Measurements from ENCODE around the gene PAQR5.
"Not testable (repeated sequence)": the region's sequence is repeated elsewhere in the genome, so short reads cannot be mapped to it uniquely, and the experiment has no call there.

The PAQR5 gene

DNA sequence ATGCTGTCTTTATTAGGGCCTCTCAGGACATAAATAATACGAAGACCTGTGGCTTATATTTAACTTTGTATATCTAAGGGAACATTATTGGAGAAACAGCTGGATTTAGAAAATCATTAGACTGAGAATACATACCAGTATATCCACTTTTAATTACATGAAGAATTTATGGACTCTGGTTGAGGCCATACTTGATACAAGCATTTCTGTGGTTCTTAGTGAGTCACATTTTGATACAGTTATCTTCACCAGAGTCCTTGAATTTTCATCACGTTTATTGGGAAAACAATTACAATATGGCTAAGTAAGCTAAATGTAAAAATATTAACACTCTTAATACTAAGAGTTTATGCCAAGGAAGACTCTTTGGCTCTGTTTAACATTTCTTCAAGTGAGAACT, 125.3 kb downstream of the PAQR5 start:
- DNase-seq (ENCODE audit: low read depth in 2 of 2), result no peak

GRCh38 chr15:69424748-69425413, 126.2 kb downstream of the PAQR5 start:
- no peak for DNase-seq (ENCODE audit: low read depth in 2 of 2)

GRCh38 chr15:69433831-69434230, 135.1 kb downstream of the PAQR5 start:
- no peak for DNase-seq (ENCODE audit: low read depth in 2 of 2)

- no peak for DNase-seq (ENCODE audit: low read depth in 2 of 2)
Observed at GRCh38 chr15:69434238-69434637, 135.5 kb downstream of the PAQR5 start.

DNA sequence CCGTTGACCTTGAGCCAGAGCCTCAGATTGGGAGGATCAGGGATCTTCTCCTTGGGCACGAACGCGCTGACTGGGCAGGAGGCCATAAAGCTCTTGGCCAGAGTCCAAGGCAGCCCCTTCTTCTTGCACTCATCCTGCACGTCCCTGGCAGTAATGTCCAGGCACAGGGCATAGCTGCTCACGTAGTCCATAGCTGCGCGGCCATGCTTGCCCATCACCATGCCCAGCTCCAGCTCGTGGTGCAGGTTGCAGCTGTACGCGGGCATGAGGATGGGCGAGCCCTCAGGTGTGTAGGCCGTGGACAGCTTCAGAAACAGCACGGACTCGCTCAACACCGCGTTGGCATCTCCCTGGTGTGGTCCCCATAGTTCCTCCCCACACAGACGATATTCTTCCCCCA, 136.0 kb downstream of the PAQR5 start:
- no peak for DNase-seq (ENCODE audit: low read depth in 2 of 2)

DNA sequence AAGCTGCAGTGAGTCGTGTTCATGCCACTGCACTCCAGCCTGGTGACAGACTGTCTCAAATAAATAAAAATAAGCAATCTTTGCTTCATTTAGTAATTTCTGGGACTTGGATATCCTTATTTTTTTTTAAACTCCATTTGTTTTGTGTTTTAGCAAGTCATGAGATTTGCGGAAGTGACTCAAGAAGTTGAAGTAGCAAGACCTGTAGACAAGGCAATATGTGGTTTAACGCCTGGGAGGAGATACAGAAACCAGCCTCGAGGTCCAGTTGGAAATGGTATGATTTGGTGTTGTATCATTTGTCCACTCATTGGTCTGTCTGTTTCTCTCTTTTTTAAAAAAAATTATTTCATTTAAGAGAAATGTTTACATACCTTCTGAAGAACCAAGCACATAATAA, 137.3 kb downstream of the PAQR5 start:
- DNase-seq (ENCODE audit: low read depth in 2 of 2), result no peak

DNA sequence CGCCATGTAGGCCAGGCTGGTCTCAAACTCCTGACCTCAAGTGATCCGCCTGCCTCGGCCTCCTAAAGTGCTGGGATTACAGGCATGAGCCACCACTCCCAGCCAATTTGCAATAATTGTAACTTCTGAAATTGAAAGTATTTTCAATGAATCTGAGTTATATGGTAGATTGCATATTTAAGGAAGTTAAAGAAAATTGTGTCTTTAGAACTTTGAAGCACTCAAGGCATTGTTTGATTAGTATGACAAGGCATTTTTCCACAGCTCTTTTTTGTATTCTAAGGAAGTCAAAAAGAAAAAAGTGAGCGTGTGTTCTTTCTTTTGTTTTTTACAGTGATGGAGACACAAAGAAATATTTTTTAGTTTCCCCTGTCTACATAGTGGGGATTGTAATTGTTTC, 138.2 kb downstream of the PAQR5 start:
- DNase-seq (ENCODE audit: low read depth in 2 of 2), result no peak

DNA sequence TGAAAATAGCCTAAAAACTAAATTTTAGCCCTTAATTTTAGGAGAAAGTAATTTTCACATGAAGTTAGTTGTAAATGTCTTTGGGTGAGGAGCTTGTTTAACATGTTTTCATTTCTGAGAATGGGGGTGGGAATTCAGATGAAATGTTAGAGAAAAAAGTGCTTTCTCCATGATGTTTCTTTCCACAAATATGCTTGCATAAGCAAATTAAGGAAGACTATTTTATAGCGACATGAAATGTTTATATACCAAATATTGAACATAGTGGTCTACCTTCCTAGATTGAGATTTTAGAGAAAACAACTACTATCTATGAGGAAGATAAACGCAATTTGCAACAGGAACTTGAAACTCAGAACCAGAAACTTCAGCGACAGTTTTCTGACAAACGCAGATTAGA, 140.9 kb downstream of the PAQR5 start:
- DNase-seq (ENCODE audit: low read depth in 2 of 2), result no peak

GRCh38 chr15:69443032-69443611, 144.4 kb downstream of the PAQR5 start:
- no peak for DNase-seq (ENCODE audit: low read depth in 2 of 2)

DNA sequence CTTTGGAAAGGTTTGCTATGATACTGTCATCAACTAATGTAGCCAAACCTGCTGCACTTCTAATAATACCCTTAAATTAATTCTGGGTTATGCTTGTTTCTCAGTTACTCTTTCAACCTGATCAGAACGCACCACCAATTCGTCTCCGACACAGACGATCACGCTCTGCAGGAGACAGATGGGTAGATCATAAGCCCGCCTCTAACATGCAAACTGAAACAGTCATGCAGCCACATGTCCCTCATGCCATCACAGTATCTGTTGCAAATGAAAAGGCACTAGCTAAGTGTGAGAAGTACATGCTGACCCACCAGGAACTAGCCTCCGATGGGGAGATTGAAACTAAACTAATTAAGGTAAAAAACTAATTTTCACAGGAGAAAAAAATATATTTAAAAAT, 146.0 kb downstream of the PAQR5 start:
- no peak for DNase-seq (ENCODE audit: low read depth in 2 of 2)

DNA sequence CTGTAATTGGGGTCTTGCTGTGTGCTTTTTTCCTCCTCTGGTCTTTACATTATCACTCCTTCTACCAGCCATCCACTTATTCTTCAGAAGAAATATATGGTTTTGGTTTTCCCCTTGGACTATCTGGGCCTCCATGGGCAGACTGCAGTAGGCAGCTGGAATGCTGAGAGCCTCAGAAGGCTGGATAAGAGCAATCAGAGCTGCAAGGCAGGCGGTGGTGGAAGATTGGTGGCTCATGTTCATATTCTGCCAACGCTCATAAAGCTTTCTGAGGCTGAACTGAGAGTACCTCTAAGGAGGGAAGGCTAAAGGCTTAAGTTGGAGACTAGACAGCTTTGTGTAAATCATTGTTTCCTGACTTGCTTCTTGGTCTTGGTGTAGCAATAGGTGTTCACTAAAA, 148.2 kb downstream of the PAQR5 start:
- no peak for DNase-seq (ENCODE audit: low read depth in 2 of 2)

DNA sequence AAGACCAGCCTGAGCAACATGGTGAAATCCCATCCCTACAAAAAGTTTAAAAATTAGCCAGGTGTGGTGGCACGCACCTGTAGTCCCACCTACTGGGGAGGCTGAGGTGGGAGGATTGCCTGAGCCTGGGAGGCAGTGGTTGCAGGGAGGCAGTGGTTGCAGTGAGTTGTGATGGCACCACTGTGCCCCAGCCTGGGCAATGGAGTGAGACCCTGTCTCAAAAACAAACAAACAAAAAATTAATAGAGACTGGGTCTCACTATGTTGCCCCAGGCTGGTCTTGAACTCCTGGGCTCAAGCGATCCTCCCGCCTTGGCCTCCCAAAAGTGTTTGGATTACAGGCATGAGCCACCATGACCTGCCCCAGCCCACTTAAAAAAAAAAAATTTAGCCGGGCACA, 151.5 kb downstream of the PAQR5 start:
- DNase-seq (ENCODE audit: low read depth in 2 of 2), result not testable (repeated sequence)

DNA sequence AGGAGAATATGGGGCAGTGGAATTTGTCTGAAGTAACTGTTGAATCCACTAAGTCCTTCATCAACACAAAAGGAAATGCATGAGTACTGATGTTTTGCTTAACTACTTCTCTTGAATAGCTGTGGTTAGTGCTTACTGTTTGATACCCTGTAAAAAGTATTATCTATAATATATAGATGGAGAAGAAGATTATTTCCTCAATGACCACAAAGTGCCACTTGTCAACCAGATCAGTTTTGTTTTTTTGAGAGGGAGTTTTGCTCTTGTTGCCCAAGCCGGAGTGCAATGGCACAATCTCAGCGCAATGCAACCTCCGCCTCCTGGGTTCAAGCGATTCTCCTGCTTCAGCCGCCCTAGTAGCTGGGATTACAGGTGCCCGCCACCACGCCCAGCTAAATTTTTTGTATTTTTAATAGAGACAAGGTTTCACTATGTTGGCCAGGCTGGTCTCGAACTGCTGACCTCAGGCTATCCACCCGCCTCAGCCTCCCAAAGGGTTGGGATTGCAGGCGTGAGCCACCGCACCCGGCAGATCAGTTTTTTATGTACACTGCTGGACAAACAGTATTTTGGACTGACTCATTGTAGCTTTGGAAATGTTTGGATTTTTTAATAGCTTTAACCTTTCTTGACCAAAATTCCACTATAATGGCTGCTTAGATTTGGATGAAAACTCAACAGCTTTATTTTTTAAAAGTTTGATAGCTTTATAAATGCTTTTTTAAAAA, 152.4 kb downstream of the PAQR5 start:
- DNase-seq (ENCODE audit: low read depth in 2 of 2), result no peak

DNA sequence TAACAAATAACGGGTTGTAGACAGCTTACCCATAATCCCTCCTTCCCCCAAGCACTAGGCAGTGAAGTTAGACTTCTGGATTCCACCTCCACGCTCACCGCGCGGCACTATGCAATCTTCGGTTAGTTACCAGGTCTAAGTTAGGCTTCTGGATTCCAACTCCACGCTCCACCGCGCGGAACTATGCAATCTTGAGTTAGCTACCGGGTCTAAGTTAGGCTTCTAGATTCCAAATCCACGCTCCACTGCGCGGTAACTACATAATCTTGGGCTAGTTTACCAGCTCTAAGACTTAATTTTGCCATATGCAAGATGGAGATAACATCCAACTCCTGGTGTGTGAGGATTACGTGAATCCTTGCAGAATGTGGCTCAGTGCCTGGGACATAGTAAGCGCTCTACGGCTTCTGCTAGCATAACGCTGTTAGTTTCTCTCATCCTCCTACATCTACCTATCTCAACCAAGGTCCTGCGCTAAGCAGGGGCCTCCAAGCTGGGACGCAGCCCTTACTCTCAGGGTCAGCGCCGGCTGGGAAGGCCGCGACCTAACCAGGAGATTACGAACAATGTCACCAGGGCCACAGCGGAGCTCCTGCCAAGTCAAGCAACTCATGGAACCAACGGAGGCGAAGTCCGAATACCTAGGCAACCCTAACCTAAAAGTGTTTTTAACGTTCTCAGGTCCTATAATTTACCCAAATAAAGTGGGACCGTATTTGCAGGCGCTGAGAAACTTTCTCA, 153.4 kb downstream of the PAQR5 start:
- no peak for DNase-seq (ENCODE audit: low read depth in 2 of 2)

DNA sequence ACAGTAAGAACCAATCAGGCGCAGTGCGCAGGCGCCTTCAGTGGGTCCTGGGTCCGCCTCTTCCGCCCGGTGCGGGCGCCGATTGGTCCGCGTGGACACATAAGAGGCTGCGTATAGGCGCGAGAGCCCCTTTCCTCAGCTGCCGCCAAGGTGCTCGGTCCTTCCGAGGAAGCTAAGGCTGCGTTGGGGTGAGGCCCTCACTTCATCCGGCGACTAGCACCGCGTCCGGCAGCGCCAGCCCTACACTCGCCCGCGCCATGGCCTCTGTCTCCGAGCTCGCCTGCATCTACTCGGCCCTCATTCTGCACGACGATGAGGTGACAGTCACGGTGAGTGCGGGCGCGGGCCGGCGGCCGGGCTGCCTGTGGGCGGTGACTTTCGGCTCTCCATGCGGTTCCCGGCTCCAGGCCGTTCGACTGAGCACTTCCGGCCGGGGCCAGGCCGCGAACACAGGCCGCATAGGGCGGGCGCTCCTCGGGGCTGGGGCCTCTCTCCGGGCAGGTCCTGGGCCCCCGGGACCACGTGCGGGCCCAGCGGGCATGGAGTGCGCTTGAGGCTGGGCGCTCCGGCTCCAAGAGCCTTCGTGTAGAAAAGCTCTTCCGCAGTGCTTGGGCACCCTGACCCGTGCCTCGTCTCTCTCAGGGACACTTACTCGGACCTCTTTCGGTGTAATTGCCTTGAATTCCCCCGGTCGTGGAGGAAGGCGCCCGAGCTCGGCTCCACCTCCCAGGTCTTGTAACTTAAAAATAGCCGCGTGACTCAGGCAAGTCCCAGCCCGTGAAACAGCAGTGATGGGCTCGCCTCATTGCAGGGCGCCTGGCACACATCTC, 154.2 kb downstream of the PAQR5 start, which contains the start of gene RPLP1:
Gene RPLP1, plus strand, starts transcription at position 127 of the 830 bp plus-strand sequence. Its CDS starts 131 bp downstream, at position 258.
- peak; percentile 84 to 93 for DNase-seq (ENCODE audit: low read depth in 2 of 2)

- DNase-seq (ENCODE audit: low read depth in 2 of 2), result no peak
Observed at GRCh38 chr15:69454953-69455352, 156.2 kb downstream of the PAQR5 start.

DNA sequence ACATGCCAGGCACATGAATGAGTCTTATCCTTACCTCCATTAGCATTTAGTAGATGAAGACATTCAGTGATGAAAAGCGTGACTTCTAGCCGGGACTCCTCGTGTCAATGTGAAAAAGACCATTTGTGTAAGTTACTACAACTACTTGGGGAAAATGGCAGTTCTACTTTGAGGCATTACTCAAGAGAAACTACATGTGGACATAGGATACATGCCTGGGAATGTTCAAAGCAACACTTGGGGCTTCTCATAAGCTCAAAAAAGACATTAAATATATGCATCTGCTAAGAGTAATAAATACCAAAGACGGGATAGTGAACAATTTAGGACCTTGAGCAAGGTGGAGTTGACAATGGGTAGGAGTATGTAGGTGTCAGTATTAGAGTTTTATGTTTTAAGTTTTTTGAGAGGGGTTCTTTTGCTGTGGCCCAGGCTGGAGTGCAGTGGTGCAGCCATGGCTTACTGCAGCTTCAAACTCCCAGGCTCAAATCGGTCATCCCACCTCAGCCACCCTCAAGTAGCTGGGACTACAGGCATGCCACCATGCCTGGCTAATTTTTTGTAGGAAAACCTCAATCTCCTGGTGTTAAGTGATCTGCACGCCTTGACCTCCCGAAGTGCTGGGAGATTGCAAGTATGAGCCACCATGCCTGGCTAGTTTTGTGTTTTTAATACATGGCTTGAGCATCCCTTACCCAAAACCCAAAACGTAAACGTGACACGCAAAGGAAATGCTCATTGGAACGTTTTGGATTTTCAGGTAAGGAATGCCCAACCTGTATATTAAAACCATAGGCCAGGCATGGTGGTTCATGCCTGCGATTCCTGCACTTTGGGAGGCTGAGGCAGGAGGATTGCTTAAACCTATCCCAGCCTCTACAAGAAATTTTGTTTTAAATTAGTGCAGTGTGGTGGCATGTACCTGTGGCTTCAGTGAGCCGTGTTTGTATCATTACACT, 157.8 kb downstream of the PAQR5 start:
- DNase-seq (ENCODE audit: low read depth in 2 of 2), result no peak
